H1 (cell line): ENCODE measurements around the gene STRA8. TPM values are rescaled to one million over a fixed set of nuclear protein-coding genes. Genes with fewer than 3 reads are reported as not detected.

Source experiments
- ASH2L ChIP-seq: fragments of 200-600, 300-600 bp; sonication (generic); IDR thresholded peaks from one replicate; pipeline ENCODE4 v1.7.1; 2017; ENCODE audit warnings: low read length
- SP4 ChIP-seq: IDR thresholded peaks from 2 replicates; pipeline ENCODE4 v1.6.1; 2012; ENCODE audit warnings: low read length, inconsistent platforms
- polyA plus RNA-seq, 7 experiments: library from polyadenylated mRNA; depleted of rRNA in 3 of 7; stranded (reverse) in 5 of 7; unstranded in 2 of 7; fragments of >200 nt in 5 of 7; fragments of 200-250 nt in 2 of 7; gene quantifications; 1 replicate in 5 of 7; 2 replicates in 1 of 7; 4 replicates in 1 of 7; pipeline versions ENCODE4 v1.2.1 to v1.2.3, GENCODE V29; 2011 to 2013; ENCODE audit warnings: missing spikeins in 2 of 7, mixed read lengths in 2 of 7
- total RNA-seq: library from RNA; stranded (reverse); fragmentation: NEBNext Ultra II Directional; extraction: Animal tissue kit (Norgen Biotek cat#: 25700); gene quantifications from 2 replicates; pipeline ENCODE4 v1.2.1, GENCODE V29; 2021

STRA8 gene
- total and polyA plus RNA-seq, 2 of the 8 experiments (the other 6 are each of a cell fraction or from before 2014, with no cell fraction given) = not detected

GRCh38 chr7:135251496-135252391 is 18.1 kb downstream of the STRA8 start (continued):
- TF ChIP-seq SP4 (no peak), ASH2L (no peak)
